Loucy (cell line): Measurements from ENCODE around the gene OR6S1.

Experiments used
- CTCF ChIP-seq: fragments of 200-600 bp; sonication (generic); conservative IDR thresholded peaks from 2 replicates; pipeline ENCODE4 v1.5.1; 2014; ENCODE audit warnings: mild to moderate bottlenecking, antibody characterized with exemption, low read length
- EZH2phosphoT487 ChIP-seq: fragments of 200-600 bp; IDR thresholded peaks from 2 replicates; pipeline ENCODE4 v1.6.1; 2018; ENCODE audit warnings: antibody characterized with exemption, mild to moderate bottlenecking, moderate library complexity, borderline replicate concordance

GRCh38 chr14:20601522-20601921 is 40.0 kb downstream of the OR6S1 start:
- TF ChIP-seq CTCF (no peak), EZH2phosphoT487 (no peak)
